SK-N-SH (cell line): ENCODE measurements around the gene BRD2.

Experiments used
- CTCF ChIP-seq: fragments of 200-600 bp; sonication (generic); IDR thresholded peaks from 2 replicates; pipeline ENCODE4 v1.6.1; 2017; ENCODE audit warnings: antibody characterized with exemption, mild to moderate bottlenecking, moderate library complexity
- EP300 ChIP-seq, 2 experiments: IDR thresholded peaks; 2 replicates each; pipeline versions ENCODE4 v1.4.0 to v1.6.1; 2012; ENCODE audit warnings: borderline replicate concordance in 1 of 2, low read depth in 1 of 2, low read length in 1 of 2
- EZH2phosphoT487 ChIP-seq: fragments of 200-600 bp; sonication (generic); IDR thresholded peaks from 2 replicates; pipeline ENCODE4 v1.6.1; 2017; ENCODE audit warnings: low read depth, mixed run types, mild to moderate bottlenecking, antibody characterized with exemption, moderate library complexity, borderline replicate concordance
- USF2 ChIP-seq: fragments of 150-350 bp; IDR thresholded peaks from 2 replicates; pipeline ENCODE4 v1.6.1; 2017; ENCODE audit warnings: antibody characterized with exemption, low read length, low read depth, borderline replicate concordance

- TF ChIP-seq EZH2phosphoT487 = no peak
- no peak for TF ChIP-seq USF2
- TF ChIP-seq CTCF = no peak
- no peak for TF ChIP-seq EP300 (IDR thresholded peaks at IDR 0.05; ENCODE audit: borderline replicate concordance in 1 of 2, low read depth in 1 of 2, low read length in 1 of 2)
These were observed 2.8 kb downstream of the BRD2 start for GRCh38 chr6:32971242-32971580.
